GM18502 (cell line): Measurements from ENCODE around the gene RMND5B.
A peak's percentile ranks its signal among the peaks of the same experiment; 100 is the strongest.
"Not testable (repeated sequence)": the region's sequence is repeated elsewhere in the genome, so short reads cannot be mapped to it uniquely, and the experiment has no call there.

Experiments used
- ATAC-seq: cut with Tn5 transposase; IDR thresholded peaks from one replicate; pipeline ENCODE4 v1.9.1; 2021; ENCODE audit warnings: mild to moderate bottlenecking; ENCODE audit not compliant: unreplicated experiment, poor library complexity

The RMND5B gene

DNA sequence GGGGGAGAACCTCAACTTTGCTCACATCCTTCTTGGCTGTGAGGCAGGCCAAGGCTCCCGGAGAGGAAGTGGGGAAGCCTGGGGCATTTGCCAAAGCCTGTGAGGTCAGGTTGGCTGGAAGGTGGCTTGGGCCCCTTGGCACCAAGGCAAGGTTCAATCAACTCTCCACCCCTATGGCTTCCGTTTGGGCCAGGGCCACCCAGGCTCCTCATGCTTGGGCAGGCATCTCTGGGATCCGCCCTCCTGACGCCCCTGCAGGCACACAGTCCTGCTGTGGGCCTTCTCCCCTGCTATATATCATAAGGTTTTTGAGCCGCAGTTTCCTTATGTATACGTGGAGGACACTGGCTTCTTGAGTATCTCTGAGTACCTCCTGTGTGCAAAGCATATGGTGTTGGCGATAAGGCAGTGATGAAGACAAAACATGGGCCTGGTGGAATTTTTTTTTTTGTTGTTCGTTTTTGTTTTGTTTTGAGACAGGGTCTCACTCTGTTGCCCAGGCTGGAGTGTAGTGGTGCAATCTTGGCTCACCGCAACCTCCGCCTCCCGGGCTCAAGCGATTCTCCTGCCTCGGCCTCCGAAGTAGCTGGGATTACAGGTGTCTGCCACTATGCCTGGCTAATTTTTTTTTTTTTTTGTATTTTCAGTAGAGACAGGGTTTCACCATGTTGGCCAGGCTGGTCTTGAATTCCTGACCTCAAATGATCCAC is 3.4 kb upstream of the RMND5B start:
- not testable (repeated sequence) for ATAC-seq

DNA sequence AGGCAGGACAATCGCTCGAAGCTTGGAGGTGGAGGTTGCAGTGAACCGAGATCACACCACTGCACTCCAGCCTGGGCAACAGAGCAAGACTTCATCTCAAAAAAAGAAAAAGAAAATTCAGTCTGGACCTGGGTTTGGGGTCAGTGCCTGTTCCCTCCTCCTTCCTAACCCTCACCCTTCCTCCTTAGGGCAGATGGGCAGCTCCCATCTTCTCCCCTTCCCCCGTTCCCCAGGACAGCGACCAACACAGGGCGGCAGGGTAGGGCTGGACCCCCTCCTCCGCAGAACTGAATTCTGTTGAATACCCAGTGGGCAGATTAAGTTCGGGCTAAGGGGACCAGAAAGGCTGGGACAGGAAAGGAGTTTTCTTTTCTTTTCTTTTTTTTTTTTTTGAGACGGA is 1.5 kb upstream of the RMND5B start:
- ATAC-seq, result no peak

DNA sequence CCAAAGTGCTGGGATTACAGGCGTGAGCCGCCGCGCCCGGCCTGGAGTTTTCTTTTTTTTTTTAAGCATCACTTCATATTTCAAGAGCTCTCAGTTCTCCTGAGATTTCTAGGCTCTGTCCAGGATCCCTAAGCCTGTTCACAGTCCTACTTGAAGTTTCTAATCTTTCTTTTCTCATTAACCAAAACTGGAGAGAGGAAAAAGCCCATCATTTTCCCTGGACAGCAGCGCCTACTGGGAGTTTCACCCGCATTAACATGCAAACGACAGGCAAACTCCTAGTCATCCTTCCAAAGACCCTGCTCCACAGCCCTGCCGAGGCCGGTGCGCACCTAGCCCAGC is 609 bp upstream of the RMND5B start:
- ATAC-seq, result not testable (repeated sequence)

DNA sequence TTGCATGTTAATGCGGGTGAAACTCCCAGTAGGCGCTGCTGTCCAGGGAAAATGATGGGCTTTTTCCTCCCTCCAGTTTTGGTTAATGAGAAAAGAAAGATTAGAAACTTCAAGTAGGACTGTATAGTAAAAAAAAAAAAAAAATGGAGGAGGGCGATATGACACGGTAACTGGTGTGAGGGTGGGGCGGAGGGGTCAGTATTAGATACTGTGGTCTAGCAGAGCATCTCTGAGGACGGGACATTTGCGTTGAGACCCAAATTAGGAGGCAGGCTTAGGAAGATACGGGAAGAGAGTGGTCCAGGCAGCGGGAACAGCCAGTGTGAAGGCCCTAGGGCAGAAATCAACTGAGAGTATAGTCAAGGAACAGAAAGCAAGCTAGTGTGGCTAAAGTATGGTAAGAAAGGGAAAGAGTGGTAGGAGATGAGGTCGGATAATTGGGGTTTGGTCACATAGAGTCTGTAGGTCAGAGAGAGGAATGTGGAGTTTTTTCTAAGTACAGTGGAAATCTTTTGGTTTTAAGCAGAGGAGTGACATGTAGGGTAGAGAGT is 707 bp downstream of the RMND5B start:
- ATAC-seq, result no peak

DNA sequence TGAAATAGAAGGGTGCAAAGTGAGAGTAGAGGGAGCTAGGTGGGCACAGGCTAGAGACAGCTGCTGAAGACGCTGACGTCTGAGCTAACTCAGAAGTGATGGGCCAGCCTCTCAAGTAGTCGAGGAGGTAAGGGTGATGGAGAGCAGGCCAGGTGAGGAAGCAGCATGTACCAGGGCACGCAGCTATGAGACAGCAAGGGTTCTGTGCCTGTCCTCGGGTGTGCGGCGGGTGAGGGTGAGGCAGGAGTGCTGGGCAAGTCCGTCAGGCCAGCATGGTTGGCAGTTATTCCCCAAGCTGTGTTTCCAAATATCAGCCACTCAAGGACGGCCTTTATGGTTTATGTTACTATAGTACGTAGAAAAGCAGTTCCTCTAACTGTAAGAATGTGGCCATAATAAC is 6.2 kb downstream of the RMND5B start:
- no peak for ATAC-seq

DNA sequence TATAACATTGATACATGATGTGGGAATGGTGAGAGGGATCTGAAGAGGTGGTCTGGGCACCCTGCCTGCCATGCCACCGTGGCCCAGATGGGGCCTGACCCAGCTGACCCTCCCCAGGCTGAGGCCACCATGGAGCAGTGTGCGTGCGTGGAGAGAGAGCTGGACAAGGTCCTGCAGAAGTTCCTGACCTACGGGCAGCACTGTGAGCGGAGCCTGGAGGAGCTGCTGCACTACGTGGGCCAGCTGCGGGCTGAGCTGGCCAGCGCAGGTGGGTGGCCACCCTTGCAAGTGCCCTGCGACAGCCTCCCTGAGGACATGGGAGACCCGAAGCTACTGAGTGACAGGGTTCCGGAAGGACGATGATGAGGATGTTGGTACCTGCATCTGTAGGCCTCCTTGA is 7.2 kb downstream of the RMND5B start:
- ATAC-seq, result no peak

DNA sequence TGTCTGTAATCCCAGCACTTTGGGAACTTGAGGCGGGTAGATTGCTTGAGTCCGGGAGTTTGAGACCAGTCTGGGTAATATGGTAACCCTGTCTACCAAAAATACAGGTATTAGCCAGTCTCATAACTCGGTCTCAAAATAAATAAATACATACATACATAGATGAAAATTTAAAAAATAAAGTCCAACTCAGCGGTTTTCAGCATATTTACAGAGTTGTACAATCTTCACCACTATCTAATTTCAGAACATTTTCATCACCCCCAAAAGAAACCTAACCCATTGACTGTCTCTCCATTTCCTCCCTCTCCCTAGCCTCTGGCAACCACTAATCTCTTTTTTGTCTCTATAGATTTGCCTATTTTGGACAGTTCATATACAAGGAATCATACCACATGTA is 10.7 kb downstream of the RMND5B start:
- ATAC-seq, result no peak

DNA sequence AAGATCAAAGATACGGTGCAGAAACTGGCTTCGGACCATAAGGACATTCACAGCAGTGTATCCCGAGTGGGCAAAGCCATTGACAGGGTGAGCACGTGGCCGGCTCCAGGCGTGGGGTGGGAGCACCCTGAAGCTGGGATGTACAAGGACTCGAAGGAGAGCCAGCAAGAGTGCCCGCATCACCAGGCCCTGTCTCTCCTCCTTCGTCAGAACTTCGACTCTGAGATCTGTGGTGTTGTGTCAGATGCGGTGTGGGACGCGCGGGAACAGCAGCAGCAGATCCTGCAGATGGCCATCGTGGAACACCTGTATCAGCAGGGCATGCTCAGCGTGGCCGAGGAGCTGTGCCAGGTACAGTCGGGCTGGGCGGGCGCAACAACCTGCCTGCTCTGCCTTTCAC is 11.8 kb downstream of the RMND5B start:
- no peak for ATAC-seq

DNA sequence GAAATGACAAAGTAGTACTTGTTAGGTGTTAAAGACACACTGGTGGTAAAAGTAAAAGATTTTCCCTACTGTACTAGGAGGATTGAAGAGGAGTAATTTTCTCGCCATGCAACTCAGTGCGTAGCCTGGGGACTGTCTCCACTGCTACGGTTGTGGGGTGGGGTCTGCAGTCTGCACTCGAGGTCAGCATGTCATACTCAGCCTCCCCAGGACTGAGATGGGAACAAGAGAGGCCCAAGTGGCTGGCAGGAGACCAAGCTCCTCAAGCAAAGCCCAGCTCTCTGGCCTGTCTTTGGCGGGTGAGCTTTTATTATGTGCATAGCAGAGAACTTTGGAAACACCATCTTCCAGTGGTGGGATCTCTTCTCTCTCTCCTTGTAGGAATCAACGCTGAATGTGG is 12.4 kb downstream of the RMND5B start:
- no peak for ATAC-seq

DNA sequence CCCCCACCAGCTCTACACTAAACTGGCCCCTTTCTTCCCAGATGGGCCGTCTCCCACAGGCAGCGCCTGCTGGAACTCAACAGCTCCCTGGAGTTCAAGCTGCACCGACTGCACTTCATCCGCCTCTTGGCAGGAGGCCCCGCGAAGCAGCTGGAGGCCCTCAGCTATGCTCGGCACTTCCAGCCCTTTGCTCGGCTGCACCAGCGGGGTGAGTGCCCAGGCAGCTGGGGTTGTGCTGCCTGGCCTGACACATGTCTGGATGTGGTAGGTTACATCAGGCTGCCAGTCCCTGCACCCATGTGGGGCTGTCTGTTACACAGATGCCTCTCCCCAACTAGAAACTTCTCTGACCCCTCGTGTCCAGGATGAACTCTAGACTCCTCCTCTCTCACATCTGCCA is 13.1 kb downstream of the RMND5B start:
- no peak for ATAC-seq

DNA sequence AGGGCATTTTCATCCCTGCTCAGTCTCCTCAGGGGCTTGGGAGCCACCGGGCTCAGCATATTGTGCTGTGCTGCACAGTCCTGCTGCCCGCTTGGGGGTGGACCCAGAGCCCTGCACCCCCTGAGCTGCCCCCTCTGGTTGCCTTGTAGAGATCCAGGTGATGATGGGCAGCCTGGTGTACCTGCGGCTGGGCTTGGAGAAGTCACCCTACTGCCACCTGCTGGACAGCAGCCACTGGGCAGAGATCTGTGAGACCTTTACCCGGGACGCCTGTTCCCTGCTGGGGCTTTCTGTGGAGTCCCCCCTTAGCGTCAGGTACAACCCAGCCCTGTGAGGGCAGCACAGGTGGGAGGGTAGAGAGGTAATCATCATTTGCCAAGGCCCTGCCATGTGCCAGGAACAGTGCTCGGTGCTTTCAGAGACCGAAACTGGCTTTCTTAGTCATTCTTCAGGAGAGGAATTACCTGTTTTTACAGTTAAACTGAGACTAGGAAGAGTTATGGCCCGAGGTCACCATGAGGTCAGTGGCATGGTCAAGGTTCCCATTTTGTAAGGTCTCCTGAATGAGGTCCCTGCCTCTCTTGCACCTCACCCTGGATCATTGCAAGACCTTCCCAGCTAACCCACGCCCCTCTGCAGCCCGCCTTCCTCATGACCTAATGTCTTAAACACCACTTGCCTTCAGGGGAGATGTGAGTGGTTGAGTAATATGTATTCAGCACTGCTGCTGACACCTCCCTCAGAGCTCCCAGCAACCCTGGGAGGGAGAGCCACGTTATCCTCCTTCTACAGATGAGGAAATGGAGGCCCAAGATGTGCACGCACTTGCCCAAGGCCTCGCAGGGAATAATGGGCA is 15.4 kb downstream of the RMND5B start:
- ATAC-seq, result no peak

DNA sequence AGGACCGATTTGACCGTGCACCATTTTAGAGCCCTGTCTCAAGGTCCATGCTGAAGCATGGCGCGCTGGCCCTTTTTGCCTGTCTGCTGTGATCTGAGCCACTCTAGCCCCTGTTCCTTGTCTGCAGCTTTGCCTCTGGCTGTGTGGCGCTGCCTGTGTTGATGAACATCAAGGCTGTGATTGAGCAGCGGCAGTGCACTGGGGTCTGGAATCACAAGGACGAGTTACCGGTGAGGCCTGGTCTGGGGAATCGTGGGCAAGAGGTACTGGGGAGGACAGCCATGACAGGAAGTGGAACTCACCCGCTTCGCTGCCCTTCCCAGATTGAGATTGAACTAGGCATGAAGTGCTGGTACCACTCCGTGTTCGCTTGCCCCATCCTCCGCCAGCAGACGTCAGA is 16.6 kb downstream of the RMND5B start:
- no peak for ATAC-seq

DNA sequence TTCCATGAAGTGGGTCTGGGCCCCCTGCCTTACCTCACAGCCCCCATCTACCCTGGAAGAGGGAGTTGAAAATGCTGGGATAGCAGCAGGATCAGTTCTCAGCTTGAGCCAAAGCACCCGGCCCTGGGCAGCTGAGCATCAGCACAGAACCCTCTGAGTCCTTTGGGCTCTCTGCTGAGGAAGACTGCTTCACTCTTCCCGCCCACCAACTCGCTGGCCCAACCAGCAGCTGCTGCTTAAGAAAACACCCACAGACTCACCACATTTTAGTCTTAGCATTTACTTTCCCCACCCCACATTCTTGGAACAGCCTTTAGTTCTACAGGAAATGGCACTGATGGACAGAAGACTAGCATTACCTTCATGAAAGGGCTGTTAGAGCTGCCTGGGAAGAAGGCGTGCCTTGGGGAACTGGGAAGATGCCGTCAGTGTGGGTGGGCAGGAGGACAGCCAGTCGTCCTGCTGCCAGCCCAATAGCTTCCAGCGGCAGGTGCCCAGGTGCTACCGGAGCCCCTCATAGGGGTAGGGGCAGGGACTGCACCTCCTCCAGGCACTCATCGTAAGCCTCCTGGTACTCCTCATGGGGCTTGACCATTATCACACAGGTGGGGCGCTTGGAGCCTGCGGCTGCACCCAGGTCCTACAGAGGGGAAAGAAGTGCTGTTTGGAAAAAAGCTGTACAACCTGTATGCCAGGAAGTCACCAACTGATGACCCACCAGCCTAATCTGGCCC is 18.6 kb downstream of the RMND5B start:
- no peak for ATAC-seq

DNA sequence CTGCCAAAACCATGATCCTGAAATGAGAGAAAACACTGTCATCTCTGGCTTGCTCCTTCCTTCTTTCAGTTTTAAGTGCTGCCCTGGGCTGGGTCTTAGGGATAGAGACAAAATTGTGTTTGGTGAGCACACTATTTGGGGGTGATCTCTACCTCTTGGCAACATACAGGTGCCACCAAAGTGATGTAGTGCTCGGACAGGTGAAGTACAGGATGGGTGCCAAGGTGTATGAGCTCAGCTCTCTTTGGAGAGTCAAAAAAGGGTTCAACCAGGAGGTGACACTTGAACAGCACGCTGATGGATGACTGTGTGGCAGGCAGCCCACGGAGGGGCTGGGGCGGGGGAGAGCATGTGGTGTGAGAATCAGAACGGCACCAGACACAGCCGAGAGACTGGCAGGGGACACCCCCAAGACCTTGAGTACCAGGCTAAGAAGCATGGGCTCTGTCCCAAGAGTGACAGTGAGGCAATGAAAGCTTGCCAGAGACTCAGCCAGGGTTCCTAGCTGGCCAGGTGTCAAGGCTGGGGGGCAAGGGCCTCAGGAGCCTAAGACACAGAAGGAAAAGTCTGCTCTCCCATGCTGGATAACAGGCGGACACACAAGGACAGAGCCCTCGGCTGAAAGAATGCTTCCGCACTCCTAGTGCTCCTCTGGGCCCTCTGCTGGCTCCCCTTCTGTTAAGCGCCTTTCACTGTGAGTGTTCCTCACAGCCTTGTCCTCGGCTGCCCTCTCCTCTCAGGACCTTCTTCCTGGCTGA is 20.3 kb downstream of the RMND5B start:
- ATAC-seq, result no peak

DNA sequence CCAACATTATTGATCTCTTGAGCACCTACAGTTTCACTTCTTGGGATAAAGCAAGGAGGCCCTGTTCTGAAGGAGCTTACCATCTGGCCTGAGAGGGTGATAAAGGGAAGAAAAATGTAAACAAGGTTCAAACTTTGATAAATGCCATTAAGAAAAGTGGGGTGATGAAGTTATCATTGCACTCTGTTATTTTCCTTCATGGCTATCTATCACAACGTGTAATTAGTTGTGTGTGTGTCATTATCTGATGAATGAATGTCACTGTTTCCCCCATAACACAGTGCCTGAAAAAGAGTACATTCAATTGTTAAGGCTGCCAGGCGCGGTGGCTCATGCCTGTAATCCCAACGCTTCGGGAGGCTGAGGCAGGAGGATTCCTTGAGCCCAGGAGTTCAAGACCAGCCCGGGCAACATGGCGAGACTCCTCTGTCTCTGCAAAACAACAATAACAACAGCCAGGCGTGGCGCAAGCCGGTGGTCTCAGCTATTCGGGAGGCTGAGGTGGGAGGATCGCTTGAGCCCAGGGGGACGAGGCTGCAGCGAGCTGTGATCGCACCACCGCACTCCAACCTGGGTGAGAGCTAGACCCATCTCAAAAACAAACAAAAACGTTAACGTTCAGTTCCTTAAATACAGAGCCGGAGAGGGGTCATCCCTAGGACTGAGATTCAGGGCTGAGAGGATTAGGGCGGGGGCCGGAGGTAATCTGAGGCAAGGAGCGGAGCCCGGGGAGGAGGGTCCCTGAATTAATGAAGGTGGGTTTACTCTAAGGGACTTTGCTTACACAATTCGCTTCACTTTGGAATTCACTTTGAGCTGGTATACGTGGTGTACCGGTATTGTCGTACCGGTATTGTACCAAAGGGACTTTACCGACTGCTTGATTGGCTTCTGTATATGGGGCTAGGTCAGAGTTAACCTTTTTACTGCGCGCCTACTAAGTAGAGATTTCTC is 22.0 kb downstream of the RMND5B start:
- ATAC-seq, result no peak

DNA sequence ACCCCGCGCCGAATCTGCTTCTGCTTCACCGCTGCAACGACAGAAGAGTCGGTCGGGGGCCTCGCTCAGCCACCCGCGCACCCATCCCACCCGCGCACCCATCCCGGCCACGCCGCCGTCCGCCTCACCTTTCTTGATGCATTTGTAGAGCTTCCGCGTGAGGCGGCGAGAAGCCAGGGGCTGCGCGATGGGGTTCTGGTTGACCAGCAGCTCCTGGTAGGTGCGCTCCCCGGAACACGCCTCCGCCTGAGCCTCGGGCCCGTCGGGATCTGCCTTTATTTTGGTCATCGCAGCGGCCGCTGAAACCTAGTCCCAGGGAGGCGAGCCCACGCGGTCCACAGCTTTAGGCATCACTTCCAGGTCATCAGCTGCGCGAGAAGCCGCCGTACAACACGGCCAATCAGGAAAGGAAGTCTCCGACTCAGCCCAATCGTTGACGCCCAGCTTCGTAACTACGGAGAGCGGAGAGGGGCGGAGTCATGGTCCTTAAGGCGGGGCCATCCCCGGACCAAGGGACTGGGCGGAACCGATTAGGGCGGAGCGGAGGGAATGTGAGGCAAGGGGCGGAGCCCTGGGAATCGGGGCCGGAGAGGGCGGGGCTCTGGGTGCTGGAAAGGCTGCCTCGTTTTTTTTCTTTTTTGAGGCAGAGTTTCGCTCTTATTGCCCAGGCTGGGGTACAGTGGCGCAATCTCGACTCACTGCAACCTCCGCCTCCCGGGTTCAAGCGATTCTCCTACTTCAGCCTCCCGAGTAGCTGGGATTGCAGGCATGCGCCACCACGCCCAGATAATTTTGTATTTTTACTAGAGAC is 22.9 kb downstream of the RMND5B start, which contains the start of gene NHP2:
Gene NHP2 (minus strand): TSS at position 356 of the 811 bp plus-strand sequence. CDS start 68 bp downstream, at position 288.
- ATAC-seq, result peak; percentile 98

DNA sequence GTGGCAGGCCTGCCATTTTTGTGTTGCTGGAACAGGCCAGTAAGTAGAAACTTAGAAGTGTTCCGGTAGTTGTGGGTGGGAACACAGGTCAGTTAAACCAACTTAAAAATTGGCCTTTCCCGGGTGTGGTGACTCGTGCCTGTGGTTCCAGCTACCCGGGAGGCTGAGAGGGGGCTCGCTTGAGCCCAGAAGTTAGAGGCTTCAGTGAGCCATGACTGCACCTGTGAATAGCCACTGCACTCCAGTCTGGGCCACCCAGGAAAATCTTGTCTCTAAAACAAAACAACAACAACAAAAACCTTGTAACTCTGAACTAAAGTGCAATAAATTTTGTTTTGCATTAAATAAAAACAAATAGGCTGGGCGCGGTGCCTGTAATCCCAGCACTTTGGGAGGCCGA is 24.3 kb downstream of the RMND5B start:
- ATAC-seq, result no peak

DNA sequence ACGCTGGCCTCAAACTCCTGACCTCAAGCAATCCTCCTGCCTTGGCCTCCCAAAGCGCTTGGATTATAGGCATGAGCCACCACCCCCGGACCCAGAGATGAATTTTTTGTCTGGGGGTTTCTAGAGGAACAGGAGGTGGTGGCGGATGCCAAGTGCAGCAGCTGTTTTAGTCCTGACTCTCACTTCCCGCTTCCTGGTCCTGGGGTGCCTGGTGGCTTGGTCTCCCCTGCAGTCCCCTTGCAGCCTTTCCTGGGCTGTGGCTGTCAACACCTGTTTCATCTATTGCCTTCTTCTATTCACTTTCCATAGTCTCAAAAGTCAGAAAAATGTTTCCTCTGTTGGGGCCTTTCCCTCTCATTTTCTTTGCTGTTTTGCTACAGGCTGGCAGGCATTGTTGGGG is 29.4 kb downstream of the RMND5B start:
- ATAC-seq, result no peak
